Activated naive CD8-positive, alpha-beta T cell treated with anti-CD3 and anti-CD28 coated beads for 36 hours (primary cell): ENCODE results near the gene CCDC68. TPM values are rescaled to one million over a fixed set of nuclear protein-coding genes. Genes with fewer than 3 reads are reported as not detected.

Experiments used
- DNase-seq: peaks from one replicate; pipeline ENCODE4 v3.0.0; 2021
- H3K27ac Mint-ChIP-seq: one replicate; pipeline ENCODE4 v1.8.0; 2022; ENCODE audit warnings: mild to moderate bottlenecking, moderate library complexity, mixed read lengths
- H3K27me3 Mint-ChIP-seq: one replicate; pipeline ENCODE4 v1.8.0; 2022; ENCODE audit warnings: mild to moderate bottlenecking, mixed read lengths
- H3K36me3 Mint-ChIP-seq: one replicate; pipeline ENCODE4 v1.8.0; 2021; ENCODE audit warnings: mild to moderate bottlenecking, mixed read lengths
- H3K4me1 Mint-ChIP-seq: one replicate; pipeline ENCODE4 v1.8.0; 2021; ENCODE audit warnings: mixed read lengths
- H3K4me3 Mint-ChIP-seq: one replicate; pipeline ENCODE4 v1.8.0; 2022; ENCODE audit warnings: mild to moderate bottlenecking, moderate library complexity, mixed read lengths
- H3K9me3 Mint-ChIP-seq: one replicate; pipeline ENCODE4 v1.8.0; 2022; ENCODE audit warnings: mixed read lengths
- total RNA-seq, 2 experiments: library from RNA; stranded (reverse); gene quantifications; one replicate each; pipeline ENCODE4 v1.2.3, GENCODE V29; 2021

Gene CCDC68
- total RNA-seq, 2 experiments from 2014 or later, result not detected

GRCh38 chr18:54852780-54853675 is 106.2 kb downstream of the CCDC68 start:
- no peak overlapping the region for H3K27ac Mint-ChIP-seq
- no peaks in the 10 kb centered on the region for H3K9me3 Mint-ChIP-seq
- no peaks in the 10 kb centered on the region for H3K27me3 Mint-ChIP-seq
- H3K36me3 Mint-ChIP-seq, result no peaks in the 10 kb centered on the region
- no peak for DNase-seq
- H3K4me3 Mint-ChIP-seq, result no peak overlapping the region
- H3K4me1 Mint-ChIP-seq, result peaks cover 6% of the 10 kb centered on the region

Other genes starting within 250 kb of the CCDC68 start
- not detected for gene RAB27B, start 131.0 kb downstream of the CCDC68 start, total RNA-seq